Regular cardiac myocyte (primary cell): Measurements from ENCODE around the gene COL12A1. TPM values are rescaled to one million over a fixed set of nuclear protein-coding genes. Genes with fewer than 3 reads are reported as not detected.

Experiments used
- total RNA-seq: library from RNA; depleted of rRNA; stranded (reverse); fragments of >200 nt; gene quantifications from 2 replicates; pipeline ENCODE4 v1.2.3, GENCODE V29; 2014

The COL12A1 gene
- 163 and 238 TPM in 2 replicates for total RNA-seq

GRCh38 chr6:75205776-75206575 lies at the start of gene COL12A1:
COL12A1 (minus strand) TSS chr6:75206053; CDS start chr6:75202792, 3,261 bp downstream.

DNA sequence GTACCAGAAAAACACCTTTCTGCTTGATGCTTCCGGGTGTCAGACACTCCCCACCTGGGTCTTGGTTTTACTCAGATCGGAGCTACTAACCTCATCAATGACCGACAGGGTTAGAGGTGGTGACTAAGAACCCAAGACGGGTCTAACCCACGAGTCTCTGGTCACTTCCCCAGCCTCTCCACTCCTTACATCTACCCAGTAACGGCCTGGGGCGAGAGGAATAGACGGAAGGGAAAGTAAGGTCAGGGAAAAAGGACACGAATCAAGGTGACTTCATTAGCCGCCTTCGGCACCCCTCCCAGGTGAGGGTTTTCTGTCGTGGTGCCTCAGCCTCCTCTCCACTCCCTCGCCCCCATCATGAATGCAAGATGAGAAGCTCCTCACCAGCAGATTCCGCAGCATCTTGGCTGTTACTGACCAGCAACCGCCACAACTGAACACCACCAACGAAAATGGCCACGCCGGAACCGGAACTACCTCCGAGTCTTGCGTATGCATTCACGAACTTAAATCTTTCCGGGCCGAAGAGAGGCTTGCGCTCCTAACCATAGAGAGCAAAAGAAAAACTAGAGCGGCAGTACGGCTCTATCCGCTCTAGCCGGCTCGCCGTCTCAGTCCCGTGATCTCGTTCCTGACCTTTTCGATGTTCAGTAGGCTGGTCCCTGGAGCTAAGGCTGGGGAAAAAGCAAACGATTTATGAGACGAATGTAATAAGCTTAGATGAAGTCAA lies 37.6 kb upstream of the COL12A1 start, which contains the start of gene COX7A2:
Gene COX7A2, minus strand, starts transcription at position 469 of the 730 bp plus-strand sequence. Its CDS starts 67 bp downstream, at position 402.

Other genes with a start within 250 kb of the COL12A1 start
- 184 and 213 TPM in 2 replicates for gene COX7A2, start 37.7 kb upstream of the COL12A1 start, total RNA-seq
- 183 and 301 TPM in 2 replicates for gene TMEM30A, start 78.7 kb upstream of the COL12A1 start, total RNA-seq